NCI-H146 (cell line): Measurements from ENCODE around the gene ASB5.
"Not testable (repeated sequence)": the region's sequence is repeated elsewhere in the genome, so short reads cannot be mapped to it uniquely, and the experiment has no call there.

ENCODE experiments used
- DNase-seq: peaks from one replicate; lab custom pipeline; 2025; lab: John Stamatoyannopoulos, UW

ASB5 gene

GRCh38 chr4:176268963-176269362 lies at the start of gene ASB5:
Gene ASB5, minus strand, starts transcription at chr4:176269222. Its CDS starts 114 bp downstream, at chr4:176269108.
- DNase-seq: no peak

DNA sequence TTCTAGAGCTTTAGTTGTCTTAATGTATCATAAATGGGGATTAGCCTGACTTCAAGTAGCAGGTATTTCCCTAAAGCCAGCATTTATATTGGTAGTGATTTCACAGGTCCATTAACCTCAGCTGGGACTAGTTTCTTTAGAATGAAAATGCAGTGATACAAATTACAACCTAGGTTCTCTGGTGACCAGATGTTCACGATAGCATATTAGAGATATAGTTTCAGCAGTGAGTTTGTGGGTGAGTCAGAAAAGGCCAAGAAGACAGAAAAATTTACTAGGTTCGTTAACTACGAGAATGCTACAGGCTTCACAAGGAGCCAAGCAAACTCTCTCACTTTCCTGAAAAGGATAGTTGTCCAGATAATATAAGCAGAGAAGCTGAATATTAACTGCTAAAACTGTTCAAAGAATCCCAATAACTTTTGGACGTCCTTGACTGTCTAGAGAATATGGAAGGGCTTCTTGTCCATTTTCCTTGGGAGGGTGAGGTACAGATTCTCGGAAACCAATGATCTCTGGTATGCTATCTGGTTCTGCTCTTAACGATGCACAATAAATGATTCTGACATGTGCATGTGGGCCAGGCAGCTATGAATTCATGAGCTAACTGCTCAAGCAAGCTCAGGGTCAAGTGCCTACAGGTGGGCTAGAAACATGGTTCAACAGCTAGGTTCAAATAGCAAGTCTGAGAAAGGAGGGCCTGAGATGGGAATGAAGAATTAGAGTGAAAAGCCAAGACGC lies 44.7 kb upstream of the ASB5 start:
- no peak for DNase-seq

GRCh38 chr4:176309772-176310171 lies 40.8 kb upstream of the ASB5 start:
- no peak for DNase-seq

- no peak for DNase-seq
These were observed 40.0 kb upstream of the ASB5 start for GRCh38 chr4:176309046-176309445.

DNA sequence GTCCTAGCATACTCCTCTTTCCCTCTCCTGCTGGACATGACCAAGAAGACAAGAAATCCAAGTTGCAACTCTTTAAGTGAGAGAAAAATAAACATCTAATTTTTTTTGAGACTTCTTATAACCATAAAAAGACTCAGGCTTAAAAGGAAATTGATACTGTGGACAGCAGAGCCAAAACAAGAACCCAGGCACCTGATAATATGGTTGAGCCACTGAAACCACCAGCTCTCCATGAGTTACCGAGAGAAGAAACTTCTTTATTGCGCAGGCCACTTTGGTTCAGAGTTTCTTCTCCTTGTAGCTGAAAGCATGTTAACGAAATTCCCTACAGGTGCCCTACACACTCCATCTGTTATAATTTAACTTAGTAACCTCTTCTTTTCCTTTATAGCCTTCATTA lies 39.4 kb upstream of the ASB5 start:
- DNase-seq: no peak

- DNase-seq: no peak
These were observed 38.6 kb upstream of the ASB5 start for GRCh38 chr4:176307666-176307930.

DNA sequence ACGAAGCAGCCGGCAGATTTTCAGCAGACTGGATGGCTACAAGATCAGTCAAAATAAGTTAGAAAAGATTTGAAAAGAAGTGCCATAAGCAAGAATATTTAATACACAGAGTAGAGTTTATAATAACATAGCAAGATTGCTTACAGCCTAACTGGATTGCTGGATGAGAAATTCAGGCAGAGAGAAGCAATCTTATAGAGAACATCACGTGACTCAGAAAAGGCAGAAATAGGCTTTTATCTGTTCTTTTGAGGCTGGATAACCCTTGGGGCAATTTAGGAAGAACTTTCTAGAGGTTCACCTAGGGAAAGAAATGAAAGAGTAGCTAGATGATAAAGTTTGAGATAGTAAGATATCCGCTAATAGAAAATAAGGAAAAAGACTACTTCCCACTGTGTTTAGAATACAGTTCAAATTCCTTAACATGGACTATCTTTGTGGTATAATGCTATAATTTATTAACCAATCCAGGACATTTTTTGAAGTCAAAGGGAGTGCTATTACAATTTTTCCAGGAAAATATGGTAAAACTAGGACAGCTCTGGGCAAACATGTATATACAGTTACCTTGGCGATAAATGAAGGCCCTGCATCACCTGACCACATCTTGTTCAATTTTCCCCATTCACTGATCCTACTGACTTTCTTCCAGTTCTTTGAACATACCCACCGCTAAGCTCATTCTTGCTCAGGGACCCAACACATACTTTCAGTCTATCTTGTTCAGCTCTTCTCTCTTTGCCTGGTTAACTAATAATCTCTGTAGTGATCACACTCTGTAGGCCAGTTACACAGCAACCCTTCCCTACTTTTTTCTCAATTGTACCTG lies 38.0 kb upstream of the ASB5 start:
- no peak for DNase-seq

- DNase-seq: no peak
These were observed 34.9 kb upstream of the ASB5 start for GRCh38 chr4:176303938-176304337.

DNA sequence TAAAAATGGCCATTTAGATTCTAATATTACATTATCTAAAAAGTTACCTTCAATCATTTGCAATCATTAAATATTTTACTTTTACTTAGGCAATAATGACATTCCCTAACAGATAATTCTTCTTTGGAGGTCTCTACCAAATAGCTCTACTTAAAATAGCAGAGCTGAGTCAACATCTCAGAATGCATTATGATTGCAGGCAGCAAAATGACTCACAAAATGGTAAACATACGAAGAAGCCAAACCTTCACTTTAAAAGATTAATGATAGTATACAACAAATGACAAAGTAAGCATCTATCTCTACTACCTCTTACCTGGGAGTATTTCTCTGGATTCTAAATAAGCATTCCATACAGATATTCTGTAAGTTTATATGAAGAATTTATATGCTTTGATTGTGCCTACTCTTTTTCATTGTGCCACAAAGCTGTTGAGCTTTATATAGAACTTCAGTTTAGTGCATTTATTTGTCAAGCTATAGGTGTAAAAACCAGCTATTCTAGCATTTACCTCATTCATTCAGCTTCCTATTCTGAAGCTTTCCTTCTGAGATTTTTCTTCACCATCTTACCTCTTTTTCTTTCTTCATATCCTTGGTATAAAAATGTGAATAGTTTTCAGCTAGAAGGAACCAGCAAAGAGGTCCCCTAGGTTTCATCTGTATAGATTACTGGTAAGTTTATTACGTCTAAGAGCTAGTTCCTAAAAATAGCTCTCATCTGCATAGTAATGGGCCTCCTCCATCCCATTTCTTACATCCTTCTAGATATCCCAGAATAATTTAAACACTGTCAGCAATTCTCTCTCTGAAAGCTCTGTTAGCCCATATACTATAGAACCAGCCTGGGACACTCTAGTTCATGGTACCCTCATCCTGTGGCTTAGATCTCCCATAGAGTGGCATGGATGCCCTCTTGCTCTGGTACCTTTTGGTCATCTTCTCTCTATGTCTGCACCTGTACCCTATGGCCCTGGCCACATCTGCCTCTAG lies 33.6 kb upstream of the ASB5 start:
- DNase-seq: no peak

DNA sequence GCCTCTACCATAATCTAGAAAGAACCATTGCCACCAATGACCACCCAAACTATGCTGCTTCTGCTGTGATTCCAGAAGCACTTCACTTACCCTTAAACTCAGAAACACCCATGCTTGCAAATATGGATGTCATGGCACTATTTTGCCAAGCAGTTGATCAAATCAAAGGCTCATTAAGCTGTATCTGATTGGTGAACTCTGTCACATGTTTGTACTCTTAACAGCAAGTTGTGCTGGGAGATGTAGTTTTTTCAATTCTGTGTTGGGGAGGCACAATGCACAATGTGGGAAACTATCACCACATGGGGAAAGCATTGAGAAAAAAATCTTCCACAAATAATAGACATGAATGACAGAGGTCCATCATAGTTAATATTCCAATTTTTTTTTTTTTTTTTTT lies 31.5 kb upstream of the ASB5 start:
- no peak for DNase-seq

DNA sequence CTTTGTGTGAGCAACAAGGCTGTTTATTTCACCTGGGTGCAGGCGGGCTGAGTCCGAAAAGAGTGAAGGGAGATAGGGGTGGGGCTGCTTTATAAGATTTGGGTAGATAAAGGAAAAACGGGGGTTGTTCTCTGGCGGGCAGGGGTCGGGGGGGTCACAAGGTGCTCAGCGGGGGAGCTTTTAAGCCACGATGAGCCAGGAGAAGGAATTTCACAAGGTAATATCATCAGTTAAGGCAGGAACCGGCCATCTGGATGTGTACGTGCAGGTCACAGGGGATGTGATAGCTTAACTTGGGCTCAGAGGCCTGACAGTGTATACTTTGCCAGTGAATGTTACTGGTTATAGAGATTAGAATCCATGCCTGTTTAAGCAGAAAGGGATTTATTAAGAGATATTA lies 31.0 kb upstream of the ASB5 start:
- DNase-seq: no peak

DNA sequence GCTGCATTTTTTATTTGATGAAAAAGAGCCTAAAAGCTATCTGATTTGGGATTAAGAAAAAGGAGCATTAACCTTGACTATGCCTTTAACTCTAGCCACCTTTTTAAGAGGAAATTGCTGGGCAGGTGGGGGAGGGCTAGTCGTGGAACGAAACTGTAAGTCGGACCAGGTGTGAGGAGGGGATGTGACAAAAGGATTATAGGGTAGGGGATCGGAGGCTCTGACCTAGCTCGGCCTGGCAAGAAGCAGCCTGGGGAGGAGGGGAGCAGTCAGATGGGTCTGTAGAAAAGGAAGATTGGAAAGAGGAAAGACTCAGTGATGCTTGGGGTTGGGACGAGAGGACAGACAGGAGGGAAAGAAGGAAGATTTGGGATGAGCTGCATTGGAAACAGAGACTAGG lies 29.6 kb upstream of the ASB5 start:
- DNase-seq: no peak

DNA sequence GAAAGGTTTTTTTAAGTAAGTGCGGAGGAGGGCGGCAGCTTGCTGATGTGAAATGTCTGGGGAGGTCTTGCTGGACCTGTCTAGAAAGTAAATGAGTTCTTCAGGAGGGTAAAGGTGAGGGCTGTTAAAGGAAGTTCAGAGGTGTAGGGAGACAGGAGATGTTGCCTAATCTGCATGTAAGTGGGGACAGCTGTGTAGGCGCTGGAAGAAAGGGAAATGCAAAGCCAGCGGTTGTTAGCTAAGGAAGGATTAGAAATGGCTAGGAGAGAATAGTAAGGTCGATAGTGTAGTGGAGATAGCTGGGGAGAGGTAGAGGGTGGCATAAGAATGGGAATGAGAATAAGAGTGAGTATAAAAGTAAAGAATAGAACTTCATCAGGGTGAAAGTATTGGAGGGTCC lies 26.9 kb upstream of the ASB5 start:
- DNase-seq: not testable (repeated sequence)

DNA sequence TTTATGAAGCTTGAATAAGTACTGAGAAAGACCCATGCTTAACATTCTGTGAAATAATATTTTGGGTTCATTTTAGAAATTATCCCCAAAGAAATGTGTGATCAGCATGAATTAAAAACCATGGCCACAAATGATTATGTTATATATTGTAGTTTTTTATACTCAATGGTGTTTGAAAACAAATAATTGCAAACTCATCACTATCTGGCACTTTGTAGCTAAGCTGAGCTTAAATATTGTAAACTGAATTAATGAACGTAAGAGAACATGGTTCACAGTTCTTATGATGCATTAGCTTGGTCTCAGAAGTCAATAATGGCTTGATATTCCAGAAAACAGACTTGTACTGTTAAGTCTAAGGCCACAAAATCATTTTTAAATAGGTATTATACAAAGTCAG lies 24.6 kb upstream of the ASB5 start:
- no peak for DNase-seq

DNA sequence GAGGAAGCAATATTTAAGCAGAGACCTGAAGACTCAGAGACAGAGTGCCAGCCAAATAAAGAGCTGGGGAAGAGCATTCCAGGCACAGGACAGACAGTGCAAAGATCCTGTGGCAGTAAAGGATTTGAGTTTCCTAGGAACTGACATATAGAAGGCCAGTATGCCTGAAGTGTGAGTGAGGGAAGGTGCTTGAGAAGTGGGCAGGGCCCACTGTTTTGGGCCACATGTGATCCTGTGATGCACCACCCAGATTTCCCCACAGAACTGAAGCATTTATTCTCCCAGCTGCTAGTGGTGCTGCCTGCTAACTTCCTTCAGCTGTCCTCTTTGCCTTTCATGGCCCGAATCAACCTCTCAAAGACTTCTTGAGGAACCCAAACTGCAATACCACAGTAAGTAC lies 23.9 kb upstream of the ASB5 start:
- no peak for DNase-seq

- DNase-seq: no peak
These were observed 22.7 kb upstream of the ASB5 start for GRCh38 chr4:176291748-176292147.

- DNase-seq: no peak
These were observed 21.5 kb upstream of the ASB5 start for GRCh38 chr4:176290520-176290919.

DNA sequence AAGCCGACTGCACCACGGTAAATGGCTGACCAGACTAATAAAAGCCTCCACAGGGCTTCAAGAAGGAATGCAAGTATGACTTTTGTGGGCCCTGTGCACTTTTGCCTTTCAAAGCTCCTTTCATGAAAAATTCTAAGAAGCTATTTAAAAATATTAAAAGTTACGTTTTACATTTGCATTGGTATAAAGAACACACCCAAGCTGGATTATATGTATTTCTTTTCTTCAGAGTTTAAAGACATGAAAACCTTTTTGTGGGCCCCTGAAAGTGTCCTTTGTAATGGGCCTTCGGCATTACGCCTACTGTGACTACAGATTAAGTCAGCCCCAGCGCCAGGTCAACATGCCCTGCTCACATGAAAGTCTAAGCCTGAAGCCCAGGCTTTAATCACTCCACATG lies 20.5 kb upstream of the ASB5 start:
- DNase-seq: no peak

DNA sequence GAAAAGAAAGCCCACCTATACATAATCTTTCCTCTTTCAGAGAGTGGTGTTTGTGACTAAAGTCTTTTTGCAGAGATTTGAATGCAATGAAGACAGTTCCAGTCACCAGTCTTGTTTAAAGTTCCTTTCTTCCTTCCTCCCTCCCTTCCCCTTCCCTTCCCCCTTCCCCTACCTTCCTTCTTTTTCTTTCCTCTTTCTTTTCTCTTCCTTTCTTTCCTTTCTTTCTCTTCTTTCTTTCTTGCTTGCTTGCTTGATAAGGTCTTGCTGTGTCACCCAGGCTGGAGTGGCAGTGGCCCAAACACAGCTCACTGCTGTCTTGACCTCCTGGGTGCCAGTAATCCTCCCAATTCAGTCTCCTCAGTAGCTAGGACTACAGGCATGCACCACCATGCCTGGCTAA lies 19.0 kb upstream of the ASB5 start:
- DNase-seq: no peak

- DNase-seq: no peak
These were observed 18.5 kb upstream of the ASB5 start for GRCh38 chr4:176287546-176287945.

- no peak for DNase-seq
These were observed 17.7 kb upstream of the ASB5 start for GRCh38 chr4:176286728-176287127.

DNA sequence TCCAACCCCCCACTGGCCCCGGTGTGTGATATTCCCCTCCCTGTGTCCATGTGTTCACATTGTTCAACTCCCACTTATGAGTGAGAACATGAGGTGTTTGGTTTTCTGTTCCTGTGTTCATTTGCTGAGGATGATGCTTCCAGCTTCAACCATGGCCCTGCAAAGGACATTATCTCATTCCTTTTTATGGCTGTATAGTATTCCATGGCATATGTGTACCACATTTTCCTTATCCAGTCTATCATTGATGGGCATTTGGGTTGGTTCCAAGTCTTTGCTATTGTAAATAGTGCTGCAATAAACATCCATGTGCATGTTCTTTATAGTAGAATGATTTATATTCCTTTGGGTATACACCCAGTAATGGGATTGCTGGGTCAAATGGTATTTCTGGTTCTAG lies 10.5 kb upstream of the ASB5 start:
- not testable (repeated sequence) for DNase-seq
